T-helper 2 cell treated with Interferon-gamma antibody and Interleukin-4, amounts not matched to agents 100 ng/mL and 5 ng/mL, for 36 hours (primary cell): ENCODE results near the gene SAMD11. TPM values are rescaled to one million over a fixed set of nuclear protein-coding genes. Genes with fewer than 3 reads are reported as not detected.

Experiments
- intact Hi-C: fragments of 100-400 bp; cut with micrococcal nuclease; formaldehyde crosslinking; loops from one replicate; pipeline ENCODE4 v1.15.1; 2023
- total RNA-seq: library from RNA; stranded (reverse); gene quantifications from 2 replicates; pipeline ENCODE4 v1.2.3, GENCODE V29; 2022

Gene SAMD11
- total RNA-seq, 1 donor from 2014 or later, result not detected

GRCh38 chr1:991895-992294 is 68.2 kb downstream of the SAMD11 start:
- intact Hi-C loops, result no loop called here

DNA sequence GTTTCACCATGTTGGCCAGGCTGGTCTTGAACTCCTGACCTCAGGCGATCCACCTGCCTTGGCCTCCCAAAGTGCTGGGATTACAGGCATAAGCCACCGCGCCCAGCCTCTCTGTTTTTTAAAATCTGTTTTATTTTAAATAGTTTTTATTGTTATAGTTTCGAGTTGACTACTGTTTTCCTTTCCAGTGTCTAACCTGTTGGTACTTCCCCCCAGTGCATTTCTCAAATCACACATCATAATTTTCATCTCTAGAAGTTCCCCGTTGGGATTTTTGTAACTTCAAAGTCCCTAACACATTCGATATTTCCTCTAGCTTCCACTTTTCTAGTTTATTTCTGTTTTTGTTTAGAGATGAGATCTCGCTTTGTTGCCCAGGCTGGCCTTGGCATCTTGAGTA is 68.6 kb downstream of the SAMD11 start:
- intact Hi-C loops, result no loop called here

- intact Hi-C loops, result no loop called here
These were observed 69.8 kb downstream of the SAMD11 start for GRCh38 chr1:993379-993995.

Other genes with a start within 250 kb of the SAMD11 start
- gene OR4F16, start 237.3 kb upstream of the SAMD11 start, total RNA-seq, result not detected in 2 replicates
- gene NOC2L, start 35.3 kb downstream of the SAMD11 start, total RNA-seq, result 87.0 and 90.7 TPM in 2 replicates
- 23.8 and 26.3 TPM in 2 replicates for gene KLHL17, start 36.7 kb downstream of the SAMD11 start, total RNA-seq
- 1.6 and 2.2 TPM in 2 replicates for gene PLEKHN1, start 42.6 kb downstream of the SAMD11 start, total RNA-seq
- not detected in 2 replicates for gene PERM1, start 58.2 kb downstream of the SAMD11 start, total RNA-seq
- gene HES4, start 76.2 kb downstream of the SAMD11 start, total RNA-seq, result 0.18 TPM in 1 of 2 replicates, not detected in the other
- gene ISG15, start 89.6 kb downstream of the SAMD11 start, total RNA-seq, result 101 and 102 TPM in 2 replicates
- gene AGRN, start 96.2 kb downstream of the SAMD11 start, total RNA-seq, result 3.7 and 4.2 TPM in 2 replicates
- not detected in 2 replicates for gene RNF223, start 150.4 kb downstream of the SAMD11 start, total RNA-seq
- gene C1orf159, start 192.2 kb downstream of the SAMD11 start, total RNA-seq, result 16.3 and 16.8 TPM in 2 replicates
- gene TTLL10, start 250.0 kb downstream of the SAMD11 start, total RNA-seq, result 0.30 and 0.89 TPM in 2 replicates